Measurements from ENCODE around the gene RGS7BP. TPM values are rescaled to one million over a fixed set of nuclear protein-coding genes. Genes with fewer than 3 reads are reported as not detected.

RGS7BP gene
- total RNA-seq, 2 experiments from 2014 or later: not detected

GRCh38 chr5:64622991-64623390 is 117.2 kb downstream of the RGS7BP start:
- no peak overlapping the region for H3K27ac Mint-ChIP-seq
- H3K4me1 Mint-ChIP-seq: no peaks in the 10 kb centered on the region
- CTCF ChIA-PET: no interaction called here

GRCh38 chr5:64625678-64626077 is 119.9 kb downstream of the RGS7BP start:
- POLR2A ChIA-PET: no interaction called here
- no peaks in the 10 kb centered on the region for H3K4me1 Mint-ChIP-seq
- H3K27ac Mint-ChIP-seq: no peak overlapping the region
- peaks cover 21% of the 10 kb centered on the region for H3K27me3 Mint-ChIP-seq
- CTCF ChIA-PET: no interaction called here
- H3K4me3 Mint-ChIP-seq: no peak overlapping the region
- DNase-seq: no peak
- H3K9me3 Mint-ChIP-seq: no peaks in the 10 kb centered on the region
- no peaks in the 10 kb centered on the region for H3K36me3 Mint-ChIP-seq (ENCODE audit: low read depth)

More at GRCh38 chr5:64622991-64623390, 117.2 kb downstream of the RGS7BP start:
- no peaks in the 10 kb centered on the region for H3K36me3 Mint-ChIP-seq (ENCODE audit: low read depth)
- H3K9me3 Mint-ChIP-seq: no peaks in the 10 kb centered on the region
- H3K27me3 Mint-ChIP-seq: peaks cover 17% of the 10 kb centered on the region
- no peak for DNase-seq
- no peak overlapping the region for H3K4me3 Mint-ChIP-seq
- POLR2A ChIA-PET: no interaction called here

GRCh38 chr5:64628901-64629300 is 123.1 kb downstream of the RGS7BP start:
- no peaks in the 10 kb centered on the region for H3K4me1 Mint-ChIP-seq
- no peak for DNase-seq
- H3K36me3 Mint-ChIP-seq (ENCODE audit: low read depth): no peaks in the 10 kb centered on the region
- H3K27ac Mint-ChIP-seq: no peak overlapping the region
- H3K27me3 Mint-ChIP-seq: peaks cover 19% of the 10 kb centered on the region
- H3K9me3 Mint-ChIP-seq: no peaks in the 10 kb centered on the region
- CTCF ChIA-PET: interaction anchor here (1.5 kb wide), 1 partner anchor 12 kb away, joined by 3 read pairs; no protein-coding TSS in a partner anchor
- POLR2A ChIA-PET: no interaction called here
- no peak overlapping the region for H3K4me3 Mint-ChIP-seq

DNA sequence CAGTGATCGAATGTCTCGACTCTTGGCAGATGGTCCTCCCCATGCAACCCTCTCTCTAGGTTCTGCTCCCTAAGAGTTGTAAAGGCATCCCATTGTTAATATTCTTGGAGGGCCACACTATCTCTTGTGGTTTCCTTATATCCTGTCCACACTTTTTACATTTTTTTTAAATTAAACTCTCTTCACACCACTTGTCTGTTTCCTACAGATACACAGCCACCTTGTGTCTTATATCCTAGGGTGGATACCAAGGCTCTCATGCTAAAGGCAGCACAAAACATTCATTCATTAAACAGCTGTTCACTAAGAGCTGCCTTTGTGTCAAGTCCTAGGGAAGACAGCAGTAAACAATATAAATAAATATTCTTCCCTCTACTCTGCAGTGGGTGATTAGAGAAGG is 124.0 kb downstream of the RGS7BP start:
- Mint-ChIP-seq H3K4me1 (no peaks in the 10 kb centered on the region), H3K27me3 (peaks cover 12% of the 10 kb centered on the region), H3K27ac (no peak overlapping the region), H3K9me3 (no peaks in the 10 kb centered on the region), H3K36me3 (ENCODE audit: low read depth) (no peaks in the 10 kb centered on the region), H3K4me3 (no peak overlapping the region)
- CTCF ChIA-PET: interaction anchor here (1.5 kb wide), 1 partner anchor 13 kb away, joined by 3 read pairs; no protein-coding TSS in a partner anchor
- DNase-seq: no peak
- POLR2A ChIA-PET: no interaction called here

- no peak for DNase-seq
- CTCF ChIA-PET: interaction anchor here (0.8 kb wide), 1 partner anchor 14 kb away, joined by 5 read pairs; no protein-coding TSS in a partner anchor
- Mint-ChIP-seq H3K4me1 (peaks cover 6% of the 10 kb centered on the region), H3K9me3 (no peaks in the 10 kb centered on the region), H3K27ac (no peak overlapping the region), H3K36me3 (ENCODE audit: low read depth) (no peaks in the 10 kb centered on the region), H3K27me3 (peaks cover 16% of the 10 kb centered on the region), H3K4me3 (no peak overlapping the region)
- POLR2A ChIA-PET: no interaction called here
Measured at GRCh38 chr5:64632251-64632650, 126.4 kb downstream of the RGS7BP start.

DNA sequence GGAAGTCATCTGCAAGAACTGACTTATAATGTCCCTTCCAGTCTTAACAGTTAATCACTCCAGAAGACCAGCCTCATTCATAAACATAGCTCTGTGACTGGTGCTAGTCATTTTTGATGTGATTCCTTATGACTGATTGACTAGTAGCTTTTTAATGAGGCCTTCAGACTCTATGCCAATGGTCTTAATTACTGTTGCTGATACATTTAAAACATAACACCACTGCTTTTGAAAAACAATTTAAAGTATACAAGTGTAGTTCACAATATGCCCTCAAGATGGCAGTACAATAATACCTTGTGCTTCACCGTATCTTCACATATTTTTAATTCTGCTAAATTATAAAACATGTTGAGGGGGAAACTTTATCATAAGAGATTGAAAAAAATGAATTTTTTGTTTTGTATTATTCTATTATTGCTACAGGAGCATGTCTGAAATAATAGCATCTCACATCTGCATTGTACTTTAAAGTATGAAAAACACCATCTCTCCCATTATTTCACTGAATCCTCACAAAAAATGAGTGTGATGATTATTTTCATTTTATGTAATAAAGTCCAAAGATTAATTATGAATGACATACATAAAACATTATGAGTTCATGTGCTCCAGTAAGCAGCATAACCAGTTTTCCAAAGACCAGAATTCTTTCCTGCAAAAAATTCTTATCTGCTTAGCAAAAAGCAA is 129.3 kb downstream of the RGS7BP start:
- CTCF ChIA-PET: interaction anchor here (0.8 kb wide), 1 partner anchor 24 kb away, joined by 3 read pairs; no protein-coding TSS in a partner anchor
- H3K36me3 Mint-ChIP-seq (ENCODE audit: low read depth): no peaks in the 10 kb centered on the region
- POLR2A ChIA-PET: no interaction called here
- peaks cover 8% of the 10 kb centered on the region for H3K4me1 Mint-ChIP-seq
- no peak overlapping the region for H3K4me3 Mint-ChIP-seq
- DNase-seq: no peak
- peaks cover 28% of the 10 kb centered on the region for H3K27me3 Mint-ChIP-seq
- no peaks in the 10 kb centered on the region for H3K9me3 Mint-ChIP-seq
- H3K27ac Mint-ChIP-seq: no peak overlapping the region

GRCh38 chr5:64637144-64637543 is 131.3 kb downstream of the RGS7BP start:
- CTCF ChIA-PET: no interaction called here
- Mint-ChIP-seq H3K4me3 (no peak overlapping the region), H3K27me3 (peaks cover 31% of the 10 kb centered on the region), H3K36me3 (ENCODE audit: low read depth) (no peaks in the 10 kb centered on the region), H3K9me3 (no peaks in the 10 kb centered on the region), H3K27ac (no peak overlapping the region), H3K4me1 (peaks cover 8% of the 10 kb centered on the region)
- DNase-seq: no peak
- POLR2A ChIA-PET: no interaction called here

DNA sequence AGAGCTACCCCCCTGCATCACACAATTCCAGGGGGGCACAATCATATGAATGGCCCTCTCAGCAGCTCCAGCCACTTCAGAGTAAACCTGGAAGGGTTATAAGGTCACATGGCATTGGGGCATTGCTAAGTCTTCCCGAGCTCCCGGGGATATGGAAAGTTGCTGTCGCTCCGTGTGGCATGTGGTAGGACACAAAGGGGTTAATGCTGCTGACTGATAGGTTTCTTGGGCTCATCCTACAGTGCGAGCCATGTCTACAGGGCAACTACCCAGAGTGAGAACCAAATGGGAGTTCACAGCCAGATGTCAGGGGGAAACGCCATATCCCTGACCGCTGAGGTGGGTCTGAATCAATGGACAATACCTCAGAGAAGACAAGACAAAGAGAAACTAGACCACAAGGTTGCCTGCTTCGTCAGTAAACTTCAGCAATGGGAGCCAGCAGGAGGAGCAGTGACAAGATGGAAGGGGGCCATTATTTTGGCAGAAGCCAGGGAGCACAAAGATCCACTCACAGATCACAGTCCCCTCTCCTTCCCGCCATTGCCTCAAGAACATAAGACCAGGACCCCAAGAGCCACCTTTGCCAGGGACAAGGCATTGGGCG is 132.1 kb downstream of the RGS7BP start:
- POLR2A ChIA-PET: no interaction called here
- Mint-ChIP-seq H3K4me1 (peaks cover 8% of the 10 kb centered on the region), H3K27me3 (peaks cover 31% of the 10 kb centered on the region), H3K36me3 (ENCODE audit: low read depth) (no peaks in the 10 kb centered on the region), H3K4me3 (no peak overlapping the region), H3K27ac (no peak overlapping the region), H3K9me3 (no peaks in the 10 kb centered on the region)
- no peak for DNase-seq
- CTCF ChIA-PET: no interaction called here

DNA sequence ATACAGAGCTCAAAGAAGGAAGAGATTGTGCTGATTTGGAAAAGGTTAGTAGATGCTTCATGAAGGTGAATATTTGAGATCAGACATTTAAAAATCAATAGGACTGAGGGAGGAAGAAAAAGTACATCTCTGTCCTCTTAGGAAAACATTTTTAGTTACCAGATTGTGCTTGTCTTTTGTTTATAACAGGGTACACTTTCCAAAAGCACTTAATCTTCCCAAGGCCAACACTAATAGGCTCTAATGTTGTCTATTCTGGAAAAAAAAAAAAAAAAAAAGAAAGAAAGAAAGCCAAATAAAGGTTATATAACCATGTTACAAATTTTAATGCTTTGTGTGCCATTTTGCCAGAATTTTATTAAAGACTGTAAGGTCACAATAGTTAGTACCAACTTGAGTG is 139.0 kb downstream of the RGS7BP start:
- ChIA-PET POLR2A (no interaction called here), CTCF (no interaction called here)
- no peaks in the 10 kb centered on the region for H3K4me1 Mint-ChIP-seq
- no peaks in the 10 kb centered on the region for H3K9me3 Mint-ChIP-seq
- H3K27me3 Mint-ChIP-seq: peaks cover 3% of the 10 kb centered on the region
- no peak overlapping the region for H3K4me3 Mint-ChIP-seq
- H3K27ac Mint-ChIP-seq: no peak overlapping the region
- DNase-seq: no peak
- no peaks in the 10 kb centered on the region for H3K36me3 Mint-ChIP-seq (ENCODE audit: low read depth)

GRCh38 chr5:64646169-64646568 is 140.4 kb downstream of the RGS7BP start:
- no peaks in the 10 kb centered on the region for H3K4me1 Mint-ChIP-seq
- CTCF ChIA-PET: interaction anchor here (1.1 kb wide), 2 partner anchors 13 kb away, joined by 5 read pairs; no protein-coding TSS in a partner anchor
- POLR2A ChIA-PET: no interaction called here

GRCh38 chr5:64649512-64649911 is 143.7 kb downstream of the RGS7BP start:
- no peaks in the 10 kb centered on the region for H3K27me3 Mint-ChIP-seq
- no peak overlapping the region for H3K4me3 Mint-ChIP-seq
- POLR2A ChIA-PET: no interaction called here
- H3K27ac Mint-ChIP-seq: no peak overlapping the region
- no peaks in the 10 kb centered on the region for H3K9me3 Mint-ChIP-seq
- no peaks in the 10 kb centered on the region for H3K4me1 Mint-ChIP-seq
- no peaks in the 10 kb centered on the region for H3K36me3 Mint-ChIP-seq (ENCODE audit: low read depth)
- DNase-seq: no peak
- CTCF ChIA-PET: interaction anchor here (1.2 kb wide), 1 partner anchor 135 kb away, joined by 3 read pairs; no protein-coding TSS in a partner anchor

More at GRCh38 chr5:64646169-64646568, 140.4 kb downstream of the RGS7BP start:
- Mint-ChIP-seq H3K9me3 (no peaks in the 10 kb centered on the region), H3K4me3 (no peak overlapping the region), H3K27me3 (no peaks in the 10 kb centered on the region), H3K27ac (no peak overlapping the region), H3K36me3 (ENCODE audit: low read depth) (no peaks in the 10 kb centered on the region)
- no peak for DNase-seq

GRCh38 chr5:64653766-64654560 is 148.1 kb downstream of the RGS7BP start:
- Mint-ChIP-seq H3K27ac (no peak overlapping the region), H3K27me3 (no peaks in the 10 kb centered on the region), H3K4me1 (no peaks in the 10 kb centered on the region), H3K36me3 (ENCODE audit: low read depth) (no peaks in the 10 kb centered on the region), H3K4me3 (no peak overlapping the region), H3K9me3 (no peaks in the 10 kb centered on the region)
- no peak for DNase-seq
- CTCF ChIA-PET: no interaction called here
- POLR2A ChIA-PET: no interaction called here

- DNase-seq: no peak
- H3K36me3 Mint-ChIP-seq (ENCODE audit: low read depth): no peaks in the 10 kb centered on the region
- POLR2A ChIA-PET: no interaction called here
- no peaks in the 10 kb centered on the region for H3K9me3 Mint-ChIP-seq
- no peak overlapping the region for H3K4me3 Mint-ChIP-seq
- H3K27ac Mint-ChIP-seq: no peak overlapping the region
- H3K27me3 Mint-ChIP-seq: peaks cover 4% of the 10 kb centered on the region
- H3K4me1 Mint-ChIP-seq: no peaks in the 10 kb centered on the region
- CTCF ChIA-PET: no interaction called here
Measured at GRCh38 chr5:64654561-64654938, 148.7 kb downstream of the RGS7BP start.

All from activated CD4-positive, alpha-beta T cell treated with anti-CD3 and anti-CD28 coated beads, Interleukin-2, amount 10 ng/mL, durations not matched to agents 7 days and 5 days (primary cell).